Fibroblast of peridontal ligament (primary cell): ENCODE results near the gene FOXP1.

Experiments used
- DNase-seq: peaks from one replicate; pipeline ENCODE4 v3.0.0-alpha.2; 2010; ENCODE audit errors: extremely low read depth

FOXP1 gene

GRCh38 chr3:71505767-71506350 is 77.7 kb downstream of the FOXP1 start:
- DNase-seq = no peak

DNA sequence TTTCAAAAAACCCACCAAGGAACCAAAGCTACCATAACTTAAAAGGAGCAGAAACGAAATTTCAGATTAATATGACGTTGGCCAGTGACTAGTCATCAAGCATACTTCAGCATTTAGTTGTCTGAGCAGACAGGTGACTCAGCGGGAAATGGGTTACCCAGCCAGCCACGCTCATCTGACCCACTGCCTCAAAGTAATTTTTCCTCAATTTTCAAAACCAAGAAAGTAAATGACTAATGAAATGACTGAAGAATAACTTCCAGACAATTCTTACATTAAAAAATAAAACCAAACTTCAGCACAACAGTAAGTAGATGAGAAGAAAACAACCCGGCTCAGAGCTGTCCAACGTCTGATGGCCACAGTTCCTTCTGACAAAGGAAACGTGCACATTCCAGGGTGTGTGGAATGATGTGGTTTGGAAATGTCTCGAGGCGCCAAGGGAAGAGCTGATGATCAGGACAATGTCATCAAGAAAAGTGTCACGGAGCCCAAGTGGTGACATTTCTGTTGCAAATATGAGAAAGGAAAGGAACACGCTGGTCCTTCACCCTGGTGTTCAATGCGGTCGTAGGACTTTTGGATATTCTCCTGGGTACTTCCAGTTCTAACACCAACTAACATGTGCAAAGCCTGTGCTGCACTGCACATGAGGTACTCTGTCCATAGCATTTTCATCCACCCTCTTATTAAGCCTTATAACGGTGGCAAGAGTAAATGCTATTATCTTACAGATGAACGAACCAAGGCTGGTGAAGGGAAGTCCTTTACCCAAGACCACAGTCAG is 79.1 kb downstream of the FOXP1 start:
- DNase-seq = peak; percentile 86

DNA sequence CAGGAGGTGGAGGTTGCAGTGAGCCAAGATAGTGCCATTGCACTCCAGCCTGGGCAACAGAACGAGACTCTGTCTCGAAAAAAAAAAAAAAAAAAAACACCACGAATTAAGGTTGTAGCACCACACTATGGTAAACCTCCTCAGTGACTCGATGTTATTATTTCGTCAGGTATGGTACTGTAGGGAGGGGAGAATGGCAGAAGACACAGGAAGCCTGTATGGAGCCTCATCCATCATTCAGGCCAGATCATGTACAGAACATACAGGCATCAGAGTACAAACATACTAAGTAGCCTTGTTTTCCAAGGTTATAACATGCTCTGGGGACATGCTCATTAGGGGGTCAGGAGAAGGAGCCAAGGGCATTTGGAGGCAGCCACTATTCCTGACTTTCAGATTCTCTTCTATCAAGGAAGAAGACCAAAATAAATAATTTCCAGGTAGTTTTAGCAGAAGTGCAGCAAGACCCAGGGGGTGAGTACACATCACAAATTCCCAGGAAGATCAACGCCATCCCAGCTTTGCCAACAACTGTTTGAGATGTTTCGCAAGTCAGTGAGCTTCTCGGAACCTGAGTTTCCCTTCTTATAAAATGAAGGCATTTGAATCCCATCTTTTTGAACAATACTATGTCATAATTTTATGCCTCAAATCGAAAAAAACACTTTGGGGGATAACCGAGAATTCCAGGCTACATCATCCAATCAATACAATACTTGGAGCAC is 79.8 kb downstream of the FOXP1 start:
- DNase-seq = peak; percentile 80

DNA sequence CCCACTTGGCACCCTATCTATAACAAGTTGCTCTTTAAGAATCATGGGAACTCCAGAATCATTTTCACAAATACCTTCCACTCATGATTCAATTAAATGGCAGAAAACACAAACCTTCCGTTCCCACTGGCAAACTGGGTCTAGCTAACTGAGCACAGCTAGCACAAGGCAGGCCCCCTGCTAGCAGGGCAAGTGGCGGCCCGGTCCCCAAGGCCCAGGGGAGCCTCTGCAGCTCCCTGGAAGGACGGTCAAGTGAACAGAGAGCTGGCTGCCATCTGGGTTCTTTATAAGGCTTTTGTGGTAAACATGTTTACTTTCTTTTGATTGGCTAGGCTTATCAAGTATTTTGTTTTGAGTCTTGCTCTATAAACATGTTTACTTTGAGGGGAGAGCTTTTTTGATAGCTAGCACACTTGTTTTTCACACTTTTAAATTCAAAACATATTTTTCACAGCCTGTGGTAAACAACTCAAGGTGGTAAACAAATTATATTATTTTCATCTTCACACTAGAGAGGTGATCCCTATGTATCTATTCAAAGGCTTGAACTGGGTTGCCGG is 81.4 kb downstream of the FOXP1 start:
- no peak for DNase-seq

DNA sequence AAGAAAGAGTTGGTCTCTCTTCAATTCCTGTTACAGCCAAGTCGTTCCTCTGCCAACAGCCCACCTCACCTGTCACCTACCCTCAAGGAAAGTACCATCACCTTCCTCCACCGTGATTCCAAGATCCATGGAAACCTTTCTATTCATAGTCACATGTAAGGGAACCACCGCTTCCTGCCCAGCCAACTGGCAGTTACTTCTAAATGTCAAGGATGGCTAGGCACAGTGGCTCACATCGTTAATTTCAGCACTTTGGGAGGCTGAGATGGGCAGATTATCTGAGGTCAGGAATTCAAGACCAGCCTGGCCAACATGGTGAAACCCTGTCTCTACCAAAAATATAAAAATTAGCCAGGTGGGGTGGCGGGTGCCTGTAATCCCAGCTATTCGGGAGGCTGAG is 82.8 kb downstream of the FOXP1 start:
- DNase-seq = no peak

GRCh38 chr3:71499227-71499876 is 84.2 kb downstream of the FOXP1 start:
- DNase-seq = no peak

GRCh38 chr3:71498543-71498942 is 85.0 kb downstream of the FOXP1 start:
- no peak for DNase-seq

DNA sequence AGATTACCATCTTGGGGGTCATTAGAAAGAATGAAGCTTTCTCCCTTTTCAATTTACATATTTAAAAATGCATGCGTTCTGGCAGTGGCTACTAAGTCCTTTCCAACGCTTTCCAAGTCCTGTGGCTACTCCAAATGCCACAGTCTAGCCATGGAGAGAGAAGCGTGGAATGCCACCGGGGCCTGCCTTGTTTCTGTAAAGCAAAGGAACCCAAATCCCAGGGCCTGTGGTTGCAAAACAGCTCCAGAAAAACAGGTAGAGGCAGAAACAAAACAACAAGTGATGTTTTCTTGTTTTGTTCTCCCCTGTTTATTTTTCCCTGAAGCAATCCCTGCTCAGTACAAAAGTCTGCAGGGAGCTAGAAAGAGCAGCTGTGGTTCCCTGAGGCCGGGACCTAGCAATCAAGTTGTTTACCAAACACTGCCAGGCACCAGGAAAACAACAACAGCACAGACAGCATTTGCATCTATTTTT is 85.5 kb downstream of the FOXP1 start:
- no peak for DNase-seq

GRCh38 chr3:71497367-71497897 is 86.1 kb downstream of the FOXP1 start:
- DNase-seq = no peak

DNA sequence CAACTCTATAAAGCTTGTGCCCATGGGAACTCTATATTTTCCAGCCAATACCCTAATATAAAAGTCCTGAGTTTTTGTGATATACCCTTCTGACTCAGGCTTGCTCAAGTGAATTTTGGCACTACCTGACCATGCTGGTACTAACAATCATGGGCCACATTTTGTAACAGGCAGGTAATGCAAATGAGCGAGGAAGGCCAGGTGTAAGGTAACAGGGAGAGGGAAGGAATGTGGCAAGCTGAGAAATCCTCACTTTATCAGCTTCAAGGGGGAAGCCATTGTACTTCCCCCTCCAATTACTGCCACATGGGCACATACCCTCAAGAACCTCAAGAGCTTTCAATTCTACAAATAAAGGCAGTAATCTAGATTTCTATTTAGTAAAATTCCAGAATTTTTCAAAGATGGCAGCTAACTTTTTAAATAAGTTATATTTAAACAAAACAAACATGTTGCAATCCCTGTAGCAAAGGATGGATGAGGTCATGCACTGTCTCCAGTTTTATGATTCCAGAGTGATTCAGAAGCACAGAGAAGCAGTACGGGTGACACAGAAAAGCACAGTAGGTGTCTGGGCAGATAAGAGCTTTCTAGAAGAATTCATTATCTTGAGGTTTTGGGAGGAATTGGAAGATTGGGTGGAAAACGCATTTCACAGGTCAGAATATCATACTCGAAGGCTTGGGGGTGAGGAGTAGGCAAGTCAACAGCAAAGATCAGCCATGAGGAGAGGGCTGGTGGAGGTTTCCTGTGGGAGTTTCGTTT is 87.6 kb downstream of the FOXP1 start:
- DNase-seq = peak; percentile 85

- DNase-seq = no peak
Observed at GRCh38 chr3:71494212-71494611, 89.3 kb downstream of the FOXP1 start.

- DNase-seq = no peak
Observed at GRCh38 chr3:71492974-71493771, 90.4 kb downstream of the FOXP1 start.

DNA sequence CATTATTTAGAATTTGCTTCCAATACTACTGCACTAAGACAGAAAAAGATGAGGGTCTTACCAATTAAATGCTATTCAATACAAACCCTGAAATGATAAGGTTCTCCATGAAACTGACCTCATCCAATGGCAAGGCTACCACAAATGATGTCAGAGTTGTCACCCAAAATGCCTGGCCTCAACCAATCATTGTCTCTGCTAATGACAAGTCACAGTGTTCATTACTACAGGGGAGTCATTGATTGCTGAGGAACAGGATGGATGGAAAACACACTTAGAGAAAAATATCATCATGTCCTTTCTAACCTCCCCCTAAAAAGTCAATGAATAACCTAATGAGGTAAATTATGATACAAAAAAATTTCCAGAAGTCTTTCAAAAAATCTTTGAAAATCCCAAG is 91.0 kb downstream of the FOXP1 start:
- no peak for DNase-seq

- DNase-seq = no peak
Observed at GRCh38 chr3:71491154-71491752, 92.3 kb downstream of the FOXP1 start.

DNA sequence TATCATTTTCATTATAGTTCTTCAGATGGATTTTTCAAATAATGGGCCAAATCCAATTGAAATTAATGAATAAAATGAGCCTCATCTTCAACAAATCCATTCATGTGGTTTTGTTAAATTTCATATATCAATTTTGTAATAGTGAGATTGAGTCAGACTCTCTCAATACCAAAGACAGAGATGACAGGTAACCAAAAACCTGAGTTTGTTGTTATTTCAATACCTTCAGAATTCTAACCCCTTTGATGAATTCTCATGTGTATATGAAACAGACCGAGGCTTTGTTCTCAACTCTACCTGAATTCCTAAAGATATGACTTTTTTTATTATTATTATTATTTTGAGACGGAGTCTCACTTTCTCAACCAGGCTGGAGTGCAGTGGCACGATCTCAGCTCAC is 92.8 kb downstream of the FOXP1 start:
- DNase-seq = no peak

DNA sequence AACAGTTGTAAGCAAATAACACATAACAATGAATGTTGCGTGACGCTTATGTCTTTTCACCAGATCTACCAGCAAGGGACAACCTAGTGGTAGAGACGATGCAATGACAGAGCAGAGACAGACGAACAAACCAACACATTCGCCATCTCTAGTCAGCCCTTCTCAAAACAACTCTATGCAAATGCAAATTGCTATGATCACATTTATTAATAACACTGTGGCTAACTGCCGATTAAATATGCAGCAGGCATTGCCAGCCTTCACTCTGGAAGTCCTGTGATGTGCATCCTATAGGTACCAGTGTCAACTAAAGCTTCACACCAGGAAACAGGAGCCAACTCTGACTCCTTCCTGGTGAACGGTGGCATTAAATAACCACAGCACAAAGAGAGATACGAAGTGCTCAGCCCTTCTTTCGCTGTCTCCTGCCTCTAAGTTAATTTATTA is 94.2 kb downstream of the FOXP1 start:
- no peak for DNase-seq

DNA sequence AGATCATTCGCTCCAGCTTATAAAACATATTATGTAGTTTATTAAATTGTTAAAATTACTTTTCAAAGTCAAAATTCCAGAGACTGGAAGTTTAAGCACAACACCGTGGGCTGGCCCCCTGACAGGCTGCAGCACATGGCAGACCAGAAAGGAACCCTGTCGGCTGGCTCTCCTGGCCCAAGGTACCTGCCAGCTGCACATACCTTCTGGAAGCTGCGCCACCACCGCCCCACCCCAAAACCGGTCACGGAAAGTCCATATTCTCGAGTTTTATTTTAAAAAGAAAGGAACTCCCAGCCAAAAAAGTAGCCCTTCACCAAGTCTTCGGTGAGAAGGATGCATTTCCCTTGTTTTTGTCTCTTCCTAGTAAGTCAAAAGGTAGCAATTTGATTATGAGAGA is 94.6 kb downstream of the FOXP1 start:
- DNase-seq = no peak

DNA sequence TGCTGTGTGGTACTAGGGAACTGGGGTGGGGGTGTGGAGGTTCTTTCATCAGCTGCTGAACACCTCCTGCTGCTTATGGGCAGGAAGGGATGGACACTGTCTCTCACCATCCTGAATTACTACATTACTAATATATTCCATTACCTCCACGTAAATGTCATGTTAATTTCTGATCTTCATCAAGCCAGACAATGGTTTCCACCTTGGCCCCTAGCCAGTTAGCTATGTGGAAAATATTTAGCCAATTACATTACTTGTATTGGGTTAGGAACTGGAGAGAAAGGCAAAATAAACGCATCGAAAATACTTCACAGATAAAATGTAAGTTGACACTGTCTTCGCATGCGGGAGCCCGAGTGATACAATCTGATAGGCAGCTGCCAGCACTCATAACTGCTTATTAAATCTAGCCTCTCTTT is 95.1 kb downstream of the FOXP1 start:
- no peak for DNase-seq

- no peak for DNase-seq
Observed at GRCh38 chr3:71487418-71487817, 96.1 kb downstream of the FOXP1 start.

DNA sequence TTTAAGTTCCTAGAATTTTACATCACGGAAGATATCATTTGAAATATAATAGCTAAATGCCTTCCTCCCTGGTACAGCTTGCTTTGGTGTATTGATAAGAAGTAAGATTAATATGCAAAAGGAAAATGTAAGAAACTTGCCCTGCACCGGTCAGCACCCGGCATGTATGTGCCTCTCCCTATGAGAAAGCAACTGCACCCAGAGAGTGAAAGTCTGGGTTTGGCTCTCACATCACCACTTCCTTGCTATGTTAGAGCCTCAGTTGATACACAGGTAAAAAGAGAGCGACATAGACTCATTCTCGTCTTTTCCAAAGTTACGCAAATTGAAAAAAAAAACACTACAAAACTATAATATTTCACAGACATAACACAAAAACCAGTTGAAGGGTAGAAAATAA is 96.7 kb downstream of the FOXP1 start:
- no peak for DNase-seq
